H9 (cell line): ENCODE results near the gene ELOVL2. TPM values are rescaled to one million over a fixed set of nuclear protein-coding genes. Genes with fewer than 3 reads are reported as not detected.

Experiments used
- DNase-seq: peaks from one replicate; pipeline ENCODE4 v3.0.0-alpha.2; 2017
- H2AFZ ChIP-seq: one replicate; pipeline ENCODE4 v1.6.1; 2013; ENCODE audit warnings: mild to moderate bottlenecking, low read length, control low read depth, moderate library complexity
- H2AK5ac ChIP-seq: 2 replicates; pipeline ENCODE4 v1.6.1; 2013; ENCODE audit warnings: low read length, control low read depth, mixed read lengths; ENCODE audit not compliant: insufficient read length
- H2BK120ac ChIP-seq: one replicate; pipeline ENCODE4 v1.6.1; 2013; ENCODE audit warnings: low read depth, mild to moderate bottlenecking, low read length, control low read depth, inconsistent platforms; ENCODE audit not compliant: poor library complexity, severe bottlenecking
- H2BK12ac ChIP-seq: 2 replicates; pipeline ENCODE4 v1.6.1; 2013; ENCODE audit warnings: low read length, control low read depth, mixed read lengths, low read depth; ENCODE audit not compliant: insufficient read length
- H2BK15ac ChIP-seq: 2 replicates; pipeline ENCODE4 v1.6.1; 2013; ENCODE audit warnings: low read depth, low read length, control low read depth
- H2BK20ac ChIP-seq: one replicate; pipeline ENCODE4 v1.6.1; 2013; ENCODE audit warnings: low read depth, mild to moderate bottlenecking, low read length, control low read depth, inconsistent platforms; ENCODE audit not compliant: poor library complexity, severe bottlenecking
- H2BK5ac ChIP-seq: 2 replicates; pipeline ENCODE4 v1.6.1; 2013; ENCODE audit warnings: low read length, control low read depth, mixed read lengths; ENCODE audit not compliant: insufficient read length
- H3K14ac ChIP-seq: 2 replicates; pipeline ENCODE4 v1.6.1; 2013; ENCODE audit warnings: low read length, control low read depth; ENCODE audit not compliant: insufficient read depth
- H3K18ac ChIP-seq: 2 replicates; pipeline ENCODE4 v1.6.1; 2013; ENCODE audit warnings: low read depth, mild to moderate bottlenecking, mixed read lengths, low read length, control low read depth; ENCODE audit not compliant: insufficient read length
- H3K23ac ChIP-seq: 2 replicates; pipeline ENCODE4 v1.6.1; 2013; ENCODE audit warnings: low read length, control low read depth, mixed read lengths, low read depth; ENCODE audit not compliant: insufficient read length
- H3K23me2 ChIP-seq: 2 replicates; pipeline ENCODE4 v1.6.1; 2013; ENCODE audit warnings: low read depth, mild to moderate bottlenecking, mixed read lengths, low read length, control low read depth; ENCODE audit not compliant: insufficient read length, poor library complexity, severe bottlenecking
- H3K27ac ChIP-seq: 2 replicates; pipeline ENCODE4 v1.5.1; 2013; ENCODE audit warnings: low read length, control low read depth, mixed read lengths, low read depth; ENCODE audit not compliant: insufficient read length
- H3K27me3 ChIP-seq: 2 replicates; pipeline ENCODE4 v1.6.1; 2013; ENCODE audit warnings: low read length, control low read depth, inconsistent platforms; ENCODE audit not compliant: insufficient read depth
- H3K4ac ChIP-seq: 2 replicates; pipeline ENCODE4 v1.6.1; 2013; ENCODE audit warnings: low read depth, mild to moderate bottlenecking, control low read depth, inconsistent platforms, low read length, moderate library complexity
- H3K4me1 ChIP-seq: 2 replicates; pipeline ENCODE4 v1.6.1; 2013; ENCODE audit warnings: low read length, control low read depth, inconsistent platforms; ENCODE audit not compliant: insufficient read depth
- H3K4me2 ChIP-seq: 2 replicates; pipeline ENCODE4 v1.6.1; 2013; ENCODE audit warnings: low read length, control low read depth, mixed read lengths; ENCODE audit not compliant: insufficient read length, insufficient read depth
- H3K56ac ChIP-seq: 2 replicates; pipeline ENCODE4 v1.6.1; 2013; ENCODE audit warnings: low read depth, mild to moderate bottlenecking, mixed read lengths, low read length, control low read depth; ENCODE audit not compliant: insufficient read length
- H3K79me1 ChIP-seq: 2 replicates; pipeline ENCODE4 v1.6.1; 2013; ENCODE audit warnings: low read depth, mild to moderate bottlenecking, moderate library complexity, low read length, control low read depth, inconsistent platforms; ENCODE audit not compliant: insufficient read depth, poor library complexity, severe bottlenecking
- H3K79me2 ChIP-seq: 2 replicates; pipeline ENCODE4 v1.6.1; 2013; ENCODE audit warnings: low read length, control low read depth, inconsistent platforms; ENCODE audit not compliant: insufficient read depth
- H3K9ac ChIP-seq: 2 replicates; pipeline ENCODE4 v1.6.1; 2013; ENCODE audit warnings: low read length, control low read depth, mixed read lengths; ENCODE audit not compliant: insufficient read length; ENCODE audit errors: extremely low read depth
- H3K9me3 ChIP-seq: one replicate; pipeline ENCODE4 v1.6.1; 2013; ENCODE audit warnings: low read depth, low read length, inconsistent platforms; ENCODE audit not compliant: control insufficient read depth
- H3T11ph ChIP-seq: one replicate; pipeline ENCODE4 v1.6.1; 2013; ENCODE audit warnings: mild to moderate bottlenecking, low read length, control low read depth, inconsistent platforms
- H4K20me1 ChIP-seq: one replicate; pipeline ENCODE4 v1.6.1; 2013; ENCODE audit not compliant: control insufficient read depth, insufficient read length, insufficient read depth
- H4K5ac ChIP-seq: 2 replicates; pipeline ENCODE4 v1.6.1; 2013; ENCODE audit warnings: low read depth, mild to moderate bottlenecking, mixed read lengths, low read length, control low read depth; ENCODE audit not compliant: insufficient read length
- H4K8ac ChIP-seq: replicated peaks from 2 replicates; pipeline ENCODE4 v1.6.1; 2013; ENCODE audit warnings: low read length, control low read depth, mixed read lengths, low read depth; ENCODE audit not compliant: insufficient read length
- H4K91ac ChIP-seq: 2 replicates; pipeline ENCODE4 v1.6.1; 2013; ENCODE audit warnings: low read depth, mild to moderate bottlenecking, moderate library complexity, mixed read lengths, low read length, control low read depth; ENCODE audit not compliant: insufficient read length
- H3K27ac Mint-ChIP-seq, 3 experiments: 2 replicates in 2 of 3; 3 replicates in 1 of 3; pipeline ENCODE4 v1.8.0; 2020 to 2021; ENCODE audit warnings: mixed read lengths in 3 of 3, mild to moderate bottlenecking in 1 of 3, moderate library complexity in 1 of 3
- H3K27me3 Mint-ChIP-seq: 2 replicates; pipeline ENCODE4 v1.8.0; 2021; ENCODE audit warnings: low read depth, mild to moderate bottlenecking, moderate library complexity, mixed read lengths
- H3K36me3 Mint-ChIP-seq, 3 experiments: 2 replicates in 2 of 3; 3 replicates in 1 of 3; pipeline ENCODE4 v1.8.0; 2020 to 2021; ENCODE audit warnings: low read depth in 3 of 3, mixed read lengths in 3 of 3; ENCODE audit not compliant: insufficient read depth in 1 of 3
- H3K4me1 Mint-ChIP-seq, 2 experiments: 2 replicates each; pipeline ENCODE4 v1.8.0; 2020; ENCODE audit warnings: mixed read lengths in 2 of 2
- H3K4me3 Mint-ChIP-seq, 2 experiments: 2 replicates in 1 of 2; 3 replicates in 1 of 2; pipeline ENCODE4 v1.8.0; 2020 to 2021; ENCODE audit warnings: mild to moderate bottlenecking in 2 of 2, mixed read lengths in 2 of 2, moderate library complexity in 1 of 2
- H3K9me3 Mint-ChIP-seq, 2 experiments: 2 replicates in 1 of 2; 3 replicates in 1 of 2; pipeline ENCODE4 v1.8.0; 2020; ENCODE audit warnings: mild to moderate bottlenecking in 2 of 2, mixed read lengths in 2 of 2, moderate library complexity in 1 of 2
- CTCF ChIP-seq: fragments of 200-600 bp; sonication (generic); conservative IDR thresholded peaks from 3 replicates; pipeline ENCODE4 v1.8.0; 2021; ENCODE audit warnings: antibody characterized with exemption, mild to moderate bottlenecking
- WGBS: extraction: QIAGEN DNeasy Blood & Tissue Kit; methylation state at CpG from one replicate; pipeline ENCODE4 v1.1.7; 2013; ENCODE audit warnings: missing lambda C conversion rate, low lambda C conversion rate, mixed read lengths; ENCODE audit not compliant: insufficient read length; ENCODE audit errors: extremely low coverage; 5-methylcytosine and 5-hydroxymethylcytosine counted together
- total RNA-seq: library from RNA; stranded (reverse); gene quantifications from 2 replicates; pipeline ENCODE4 v1.2.1, GENCODE V29; 2021

The ELOVL2 gene
- total RNA-seq, 1 experiment from 2014 or later = 0.57 TPM

- Mint-ChIP-seq H3K27ac (no peak overlapping the region), H3K4me1 (no peaks in the 10 kb centered on the region), H3K36me3 (no peaks in the 10 kb centered on the region), H3K4me3 (no peak overlapping the region), H3K27me3 (no peaks in the 10 kb centered on the region), H3K9me3 (no peaks in the 10 kb centered on the region)
- no peak overlapping the region for H2BK120ac ChIP-seq
- no CpG with 5 or more reads among the region's 3 CpGs for WGBS
- no peak overlapping the region for H3K18ac ChIP-seq
- no peak for DNase-seq
- H2BK15ac ChIP-seq = no peak overlapping the region
- H3K79me1 ChIP-seq = no peaks in the 10 kb centered on the region
- H2BK5ac ChIP-seq = no peak overlapping the region
- no peak overlapping the region for H3K23ac ChIP-seq
- no peak overlapping the region for H2AK5ac ChIP-seq
- H3K9ac ChIP-seq = no peak overlapping the region
- no peak overlapping the region for H2AFZ ChIP-seq
- H4K20me1 ChIP-seq = no peaks in the 10 kb centered on the region
- H3K79me2 ChIP-seq = no peaks in the 10 kb centered on the region
- no peaks in the 10 kb centered on the region for H3K9me3 ChIP-seq
- no peak overlapping the region for H3K4ac ChIP-seq
- H3K27me3 ChIP-seq = no peaks in the 10 kb centered on the region
- H3T11ph ChIP-seq = no peak overlapping the region
- H3K27ac ChIP-seq = no peak overlapping the region
- H4K91ac ChIP-seq = no peak overlapping the region
- H2BK12ac ChIP-seq = no peak overlapping the region
- no peak overlapping the region for H4K5ac ChIP-seq
- H3K4me2 ChIP-seq = no peak overlapping the region
- H3K56ac ChIP-seq = no peak overlapping the region
- H3K4me1 ChIP-seq = no peaks in the 10 kb centered on the region
- H2BK20ac ChIP-seq = no peak overlapping the region
- H3K14ac ChIP-seq = no peak overlapping the region
- no peaks in the 10 kb centered on the region for H3K23me2 ChIP-seq
- no peak overlapping the region for H4K8ac ChIP-seq
- no peak for TF ChIP-seq CTCF
These were observed 41.8 kb upstream of the ELOVL2 start for GRCh38 chr6:11085758-11086435.
